Hepatocyte (in vitro differentiated cells): Measurements from ENCODE around the gene EPHA6. TPM values are rescaled to one million over a fixed set of nuclear protein-coding genes. Genes with fewer than 3 reads are reported as not detected.

Experiments used
- DNase-seq: peaks from one replicate; pipeline ENCODE4 v3.0.0-alpha.2; 2016; ENCODE audit warnings: low spot score
- H2AFZ ChIP-seq: fragments of 200-600 bp; sonication (generic); 2 replicates; pipeline ENCODE4 v1.6.0; 2016; ENCODE audit warnings: antibody characterized with exemption, mild to moderate bottlenecking
- H3K27ac ChIP-seq: fragments of 200-600 bp; sonication (generic); 2 replicates; pipeline ENCODE4 v1.5.1; 2016; ENCODE audit warnings: mild to moderate bottlenecking
- H3K27me3 ChIP-seq: fragments of 200-600 bp; sonication (generic); 2 replicates; pipeline ENCODE4 v1.6.1; 2016
- H3K36me3 ChIP-seq: fragments of 200-600 bp; sonication (generic); replicated peaks from 2 replicates; pipeline ENCODE4 v1.5.1; 2016; ENCODE audit warnings: low read depth; ENCODE audit not compliant: insufficient read depth
- H3K4me1 ChIP-seq: fragments of 200-600 bp; sonication (generic); 2 replicates; pipeline ENCODE4 v1.5.1; 2016; ENCODE audit warnings: mild to moderate bottlenecking, moderate library complexity; ENCODE audit not compliant: insufficient read depth
- H3K4me2 ChIP-seq: fragments of 200-600 bp; sonication (generic); 2 replicates; pipeline ENCODE4 v1.6.0; 2016
- H3K4me3 ChIP-seq: fragments of 200-600 bp; sonication (generic); 2 replicates; pipeline ENCODE4 v1.5.1; 2016; ENCODE audit warnings: mild to moderate bottlenecking
- H3K79me2 ChIP-seq: fragments of 200-600 bp; sonication (generic); 2 replicates; pipeline ENCODE4 v1.6.0; 2017; ENCODE audit warnings: mild to moderate bottlenecking
- H3K9me2 ChIP-seq: fragments of 200-600 bp; sonication (generic); replicated peaks from 2 replicates; pipeline ENCODE4 v1.6.0; 2017; ENCODE audit warnings: mild to moderate bottlenecking; ENCODE audit not compliant: insufficient read depth
- H3K9me3 ChIP-seq: fragments of 200-600 bp; sonication (generic); 2 replicates; pipeline ENCODE4 v1.5.1; 2016; ENCODE audit warnings: low read depth, mild to moderate bottlenecking
- H4K20me1 ChIP-seq: fragments of 200-600 bp; sonication (generic); 2 replicates; pipeline ENCODE4 v1.6.0; 2016; ENCODE audit warnings: mild to moderate bottlenecking; ENCODE audit not compliant: insufficient read depth, poor library complexity, severe bottlenecking
- CTCF ChIP-seq: fragments of 200-600 bp; sonication (generic); IDR thresholded peaks from 2 replicates; pipeline ENCODE4 v1.5.1; 2016; ENCODE audit warnings: antibody characterized with exemption, mild to moderate bottlenecking; ENCODE audit not compliant: poor library complexity
- EZH2 ChIP-seq: fragments of 200-600 bp; sonication (generic); IDR thresholded peaks from 2 replicates; pipeline ENCODE4 v1.6.1; 2016; ENCODE audit warnings: antibody characterized with exemption, mild to moderate bottlenecking, borderline replicate concordance
- EZH2phosphoT487 ChIP-seq: fragments of 200-600 bp; sonication (generic); IDR thresholded peaks from one replicate; pipeline ENCODE4 v1.6.1; 2018; ENCODE audit warnings: antibody characterized with exemption, mild to moderate bottlenecking, low read depth, moderate library complexity; ENCODE audit not compliant: unreplicated experiment, severe bottlenecking
- WGBS: methylation state at CpG from one replicate; pipeline ENCODE4 v1.1.6; 2016; ENCODE audit warnings: low lambda C conversion rate; ENCODE audit errors: missing lambda C conversion rate; 5-methylcytosine and 5-hydroxymethylcytosine counted together
- polyA plus RNA-seq: library from polyadenylated mRNA; unstranded; fragments of >200 nt; fragmentation: Nextera tagmentation; extraction: Ambion mirVana; gene quantifications from 2 replicates; pipeline ENCODE4 v1.2.1, GENCODE V29; 2016
- total RNA-seq: library from RNA; depleted of rRNA; stranded (reverse); fragments of >200 nt; gene quantifications from 2 replicates; pipeline ENCODE4 v1.2.3, GENCODE V29; 2014

The EPHA6 gene
- total and polyA plus RNA-seq, 2 experiments from 2014 or later, result 3.4 to 16.7 TPM

GRCh38 chr3:97353176-97353575 lies 538.8 kb downstream of the EPHA6 start:
- Histone ChIP-seq H3K4me3 (no peak overlapping the region), H3K27me3 (no peaks in the 10 kb centered on the region), H4K20me1 (no peaks in the 10 kb centered on the region), H3K79me2 (no peaks in the 10 kb centered on the region), H2AFZ (no peak overlapping the region), H3K36me3 (no peaks in the 10 kb centered on the region), H3K4me1 (no peaks in the 10 kb centered on the region), H3K9me3 (no peaks in the 10 kb centered on the region), H3K27ac (no peak overlapping the region), H3K9me2 (no peaks in the 10 kb centered on the region), H3K4me2 (no peak overlapping the region)
- no peak for TF ChIP-seq EZH2
- no peak for TF ChIP-seq CTCF
- no peak for DNase-seq
- WGBS, result 81% methylated on average over 2 of the region's 2 CpGs

GRCh38 chr3:97359977-97360376 lies 545.6 kb downstream of the EPHA6 start:
- Histone ChIP-seq H3K36me3 (no peaks in the 10 kb centered on the region), H4K20me1 (no peaks in the 10 kb centered on the region), H3K9me2 (no peaks in the 10 kb centered on the region), H3K27me3 (no peaks in the 10 kb centered on the region), H3K4me2 (no peak overlapping the region), H2AFZ (no peak overlapping the region), H3K9me3 (no peaks in the 10 kb centered on the region), H3K4me3 (no peak overlapping the region), H3K27ac (no peak overlapping the region), H3K79me2 (no peaks in the 10 kb centered on the region), H3K4me1 (no peaks in the 10 kb centered on the region)
- no peak for TF ChIP-seq EZH2
- WGBS, result 60% methylated on average over 2 of the region's 2 CpGs
- no peak for DNase-seq

GRCh38 chr3:97360804-97361203 lies 546.4 kb downstream of the EPHA6 start:
- H3K9me2 ChIP-seq, result no peaks in the 10 kb centered on the region
- H3K36me3 ChIP-seq, result no peaks in the 10 kb centered on the region
- no peak for DNase-seq

GRCh38 chr3:97384583-97384982 lies 570.2 kb downstream of the EPHA6 start:
- H3K9me3 ChIP-seq, result no peaks in the 10 kb centered on the region
- DNase-seq, result no peak
- H3K9me2 ChIP-seq, result no peaks in the 10 kb centered on the region
- no peak overlapping the region for H2AFZ ChIP-seq
- H3K36me3 ChIP-seq, result no peaks in the 10 kb centered on the region
- H3K4me1 ChIP-seq, result no peaks in the 10 kb centered on the region
- no peak overlapping the region for H3K4me2 ChIP-seq
- TF ChIP-seq CTCF (no peak), EZH2 (no peak), EZH2phosphoT487 (no peak)
- no peak overlapping the region for H3K27ac ChIP-seq
- H3K27me3 ChIP-seq, result no peaks in the 10 kb centered on the region
- no peaks in the 10 kb centered on the region for H4K20me1 ChIP-seq
- H3K4me3 ChIP-seq, result no peak overlapping the region
- no peaks in the 10 kb centered on the region for H3K79me2 ChIP-seq

More at GRCh38 chr3:97360804-97361203, 546.4 kb downstream of the EPHA6 start:
- H3K4me2 ChIP-seq, result no peak overlapping the region
- H3K4me3 ChIP-seq, result no peak overlapping the region
- no peaks in the 10 kb centered on the region for H3K27me3 ChIP-seq
- H3K27ac ChIP-seq, result no peak overlapping the region
- H3K4me1 ChIP-seq, result no peaks in the 10 kb centered on the region
- H3K79me2 ChIP-seq, result no peaks in the 10 kb centered on the region
- no peak overlapping the region for H2AFZ ChIP-seq
- no peaks in the 10 kb centered on the region for H3K9me3 ChIP-seq
- no peaks in the 10 kb centered on the region for H4K20me1 ChIP-seq
- 82% methylated on average over 3 of the region's 3 CpGs for WGBS
- TF ChIP-seq EZH2 (no peak), CTCF (no peak), EZH2phosphoT487 (no peak)
